Activated T-helper 9 cell treated with anti-CD3 and anti-CD28 coated beads, Interleukin-2, amount 50 U/mL, for 16 hours (primary cell): Measurements from ENCODE around the gene CCDC63.
"Not testable (repeated sequence)": the region's sequence is repeated elsewhere in the genome, so short reads cannot be mapped to it uniquely, and the experiment has no call there.

Source experiments
- DNase-seq: peaks from one replicate; pipeline ENCODE4 v3.0.0-alpha.2; 2020; ENCODE audit warnings: low read depth

The CCDC63 gene

DNA sequence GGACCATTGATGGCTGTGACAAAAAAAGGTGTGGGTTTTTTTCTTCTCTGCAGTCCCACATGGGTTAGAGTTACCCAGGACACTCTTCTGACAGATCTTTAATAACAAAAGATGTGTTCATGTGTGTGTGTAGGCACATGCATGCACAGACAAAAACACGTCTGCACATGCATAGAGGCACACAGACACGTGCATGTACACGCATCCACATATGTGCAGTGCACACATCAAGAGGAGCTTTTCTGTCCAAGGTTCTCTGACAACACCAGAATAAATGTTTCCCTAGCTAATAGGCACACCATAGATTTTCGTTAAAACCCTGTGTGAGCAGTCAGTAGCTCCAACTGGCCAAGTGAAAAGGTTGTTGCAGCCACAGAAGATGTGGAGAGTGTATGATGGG lies 76.4 kb downstream of the CCDC63 start:
- DNase-seq, result no peak

DNA sequence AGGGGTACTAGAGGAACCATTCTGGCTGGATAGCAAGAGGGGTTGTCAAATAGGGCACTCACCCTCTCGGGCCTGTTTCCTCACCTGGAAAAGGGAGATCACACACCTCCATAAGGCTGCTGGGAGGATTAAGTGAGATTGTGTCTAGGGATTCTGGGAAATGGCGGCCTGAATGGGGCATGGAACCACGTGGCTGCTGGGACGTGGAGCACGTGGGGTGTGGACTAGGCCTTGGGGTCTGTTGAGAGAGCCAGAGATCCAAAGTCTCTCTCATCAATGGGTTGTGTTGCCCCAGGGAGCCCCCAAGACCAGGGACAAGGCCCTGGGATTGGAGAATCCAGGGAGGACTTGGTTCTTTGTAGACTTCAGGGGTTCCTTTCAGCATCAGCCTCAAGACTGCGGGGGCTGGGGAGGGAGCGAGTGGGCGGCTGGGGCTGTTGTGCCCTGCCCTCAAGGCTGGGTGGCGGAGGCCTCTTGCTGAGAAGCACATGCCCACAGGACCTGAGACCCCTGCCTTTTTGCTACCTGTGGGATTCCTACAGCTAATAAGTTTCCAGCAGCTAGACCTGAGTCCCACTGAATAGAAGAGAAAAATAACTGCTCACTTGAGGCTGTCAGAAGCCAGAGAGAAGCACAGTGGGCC lies 77.0 kb downstream of the CCDC63 start:
- DNase-seq, result no peak

DNA sequence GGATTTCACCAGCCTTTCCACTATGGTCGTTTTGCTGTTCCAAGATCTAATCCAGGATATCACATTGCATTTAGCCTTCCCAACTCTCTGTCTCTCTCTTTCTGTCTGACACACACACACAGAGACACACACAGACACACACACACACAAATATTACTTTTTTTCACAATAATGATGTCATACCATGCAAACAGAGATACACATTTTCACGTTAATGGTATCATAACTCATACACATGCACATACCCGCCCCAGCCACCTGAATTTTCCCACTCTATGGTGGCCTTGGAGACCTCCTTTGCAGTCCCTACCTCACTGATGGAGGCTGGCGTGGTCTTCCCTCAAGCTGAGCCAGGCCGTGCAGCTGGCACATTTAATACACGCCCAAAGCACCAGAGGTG lies 80.8 kb downstream of the CCDC63 start:
- DNase-seq, result no peak

DNA sequence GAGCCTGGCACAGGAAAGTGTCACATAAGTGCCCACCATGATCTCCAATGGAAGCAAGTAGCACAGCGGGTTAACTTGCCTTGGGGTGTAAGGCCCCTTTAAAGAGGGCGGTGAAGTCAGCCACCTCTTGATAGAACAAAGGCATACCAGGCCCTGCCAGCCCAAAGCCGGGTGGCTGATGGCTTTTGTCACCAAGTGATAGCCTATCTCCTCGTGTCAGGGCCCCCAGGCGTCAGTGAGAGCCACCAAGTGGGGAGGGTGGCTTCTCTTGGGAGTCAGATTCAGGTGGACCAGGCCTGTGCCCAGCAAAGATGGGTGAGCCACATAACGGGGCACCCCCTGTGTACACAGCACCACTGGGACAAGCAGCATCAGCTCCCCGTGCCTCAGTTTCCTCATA lies 81.9 kb downstream of the CCDC63 start:
- no peak for DNase-seq

DNA sequence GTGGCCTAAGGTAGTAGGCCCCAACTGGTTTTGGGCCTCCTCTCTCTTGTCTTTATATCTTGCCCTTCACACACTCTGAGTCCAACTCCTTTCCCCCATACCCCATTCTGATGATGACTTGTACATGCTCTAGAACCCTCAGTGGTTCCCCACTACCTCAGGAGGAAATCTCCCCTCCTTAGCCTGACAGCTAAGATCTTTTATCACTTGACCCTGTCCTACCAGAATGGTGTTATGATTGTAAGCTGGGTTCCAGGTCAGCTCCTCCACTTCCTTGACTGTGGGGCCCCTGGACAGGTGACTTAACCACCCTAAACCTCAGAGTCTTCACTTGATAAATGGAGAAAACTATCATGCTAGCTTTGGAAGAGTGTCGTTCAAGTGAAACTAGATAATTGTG lies 83.0 kb downstream of the CCDC63 start:
- no peak for DNase-seq

DNA sequence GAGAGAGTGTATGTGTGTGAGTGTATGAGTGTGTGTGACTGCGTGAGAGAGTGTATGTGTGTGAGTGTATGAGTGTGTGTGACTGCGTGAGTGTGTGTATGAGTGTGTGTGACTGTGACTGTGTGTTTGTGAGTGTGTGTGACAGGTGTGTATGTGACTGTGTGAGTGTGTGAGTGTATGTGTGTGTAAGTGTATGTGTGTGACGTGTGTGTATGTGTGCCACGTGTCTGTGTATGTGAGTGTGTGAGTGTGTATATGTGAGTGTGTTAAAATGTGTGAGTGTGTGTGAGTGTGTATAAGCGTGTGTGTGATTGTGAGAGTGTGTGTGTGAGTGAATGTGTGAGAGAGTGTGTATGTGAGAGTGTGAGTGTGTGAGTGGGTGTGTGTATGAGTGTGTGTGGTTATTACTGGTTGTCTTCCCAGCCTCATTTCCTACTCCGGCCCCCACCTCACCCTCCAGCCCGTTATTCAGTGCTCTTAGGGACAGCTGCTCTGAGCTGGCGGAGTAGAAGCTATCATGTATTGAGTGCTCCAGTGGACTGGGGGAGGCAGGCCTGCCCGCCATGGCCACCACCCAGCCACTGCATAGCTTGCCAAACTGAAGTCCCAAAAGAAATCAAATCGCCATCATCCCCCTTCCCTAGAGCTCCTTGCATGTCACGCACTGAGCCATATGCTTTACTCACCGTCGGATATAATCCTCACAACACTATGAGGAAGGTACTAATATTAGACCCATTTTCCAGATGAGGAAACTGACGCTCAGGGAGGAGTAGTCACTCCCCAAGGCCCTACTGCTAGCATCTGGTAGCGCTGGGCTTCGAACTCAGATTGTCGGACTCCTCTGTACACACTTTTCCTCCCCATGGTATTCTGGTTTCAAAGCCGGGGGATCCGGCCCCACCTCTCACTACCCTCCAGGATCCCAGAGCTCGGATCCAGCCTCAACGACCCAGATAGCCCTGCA lies 83.8 kb downstream of the CCDC63 start:
- DNase-seq, result no peak

DNA sequence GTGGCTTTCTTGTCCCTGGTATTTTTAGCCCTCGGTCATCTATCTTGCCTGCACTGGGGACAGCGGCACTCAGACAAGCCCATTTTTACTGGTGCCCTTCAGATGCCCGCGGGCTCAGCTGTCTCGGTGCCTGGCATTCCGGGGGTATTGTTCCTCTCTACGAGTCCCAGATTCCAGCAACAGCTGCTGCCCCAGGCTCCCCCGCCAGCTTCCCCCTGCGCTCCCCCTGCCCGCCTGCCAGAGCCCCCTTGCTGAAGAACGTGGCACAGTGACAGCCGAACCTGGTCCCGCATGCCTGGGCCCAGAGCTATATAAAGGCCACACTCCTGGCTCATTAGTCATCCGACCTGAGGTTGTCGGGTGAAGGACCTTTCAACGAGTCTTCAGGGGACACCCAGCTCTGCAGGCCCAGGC lies 84.5 kb downstream of the CCDC63 start:
- no peak for DNase-seq

DNA sequence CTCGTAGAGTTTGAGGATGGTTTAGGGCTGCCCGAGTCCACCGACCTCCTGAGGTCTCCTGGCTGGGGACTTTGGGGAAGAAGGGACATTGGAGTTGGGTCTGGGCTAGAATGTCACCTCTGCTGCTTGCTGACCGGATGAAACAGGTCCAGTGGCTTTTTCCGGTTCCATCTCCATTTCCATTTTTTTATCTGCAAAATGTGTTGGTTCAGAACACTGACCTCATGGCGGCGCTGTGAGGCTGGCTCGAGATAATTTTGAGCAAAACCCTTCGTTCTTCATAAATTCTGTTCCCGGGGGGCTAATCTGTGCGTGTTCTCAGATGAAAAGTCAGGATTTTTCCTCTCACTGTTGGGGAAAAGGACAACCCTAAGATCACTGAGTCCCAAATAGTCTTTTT lies 85.3 kb downstream of the CCDC63 start:
- no peak for DNase-seq

DNA sequence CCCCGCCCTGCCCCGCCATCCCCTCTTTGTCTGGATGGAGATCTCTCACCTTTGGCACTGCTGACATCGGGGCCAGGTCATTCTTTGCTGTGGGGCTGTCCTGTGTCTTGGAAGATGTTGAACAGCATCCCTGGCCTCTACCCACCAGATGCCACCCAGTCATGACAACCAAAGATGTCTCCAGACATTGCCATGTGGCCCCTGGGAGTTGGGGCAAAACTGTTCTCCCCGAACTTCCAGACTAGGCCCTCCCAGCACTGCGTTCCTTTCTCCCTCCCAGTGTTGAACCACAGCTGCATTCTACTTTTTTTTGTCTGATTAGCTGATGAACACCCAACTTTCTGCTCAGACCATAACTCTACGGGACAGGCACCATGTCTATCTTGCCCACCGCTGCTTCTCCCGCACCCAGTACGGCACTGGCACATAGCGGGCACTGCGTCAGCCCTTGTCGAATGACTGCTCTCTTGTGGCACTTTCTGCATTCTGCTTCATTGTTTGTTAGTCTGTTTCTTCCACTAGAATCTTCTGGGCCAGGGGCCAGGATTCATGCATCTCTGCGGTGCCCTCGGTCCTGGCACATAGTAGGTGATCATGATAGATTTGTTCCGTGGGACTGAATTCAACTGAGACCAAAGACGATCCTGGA lies 86.7 kb downstream of the CCDC63 start:
- DNase-seq, result no peak

DNA sequence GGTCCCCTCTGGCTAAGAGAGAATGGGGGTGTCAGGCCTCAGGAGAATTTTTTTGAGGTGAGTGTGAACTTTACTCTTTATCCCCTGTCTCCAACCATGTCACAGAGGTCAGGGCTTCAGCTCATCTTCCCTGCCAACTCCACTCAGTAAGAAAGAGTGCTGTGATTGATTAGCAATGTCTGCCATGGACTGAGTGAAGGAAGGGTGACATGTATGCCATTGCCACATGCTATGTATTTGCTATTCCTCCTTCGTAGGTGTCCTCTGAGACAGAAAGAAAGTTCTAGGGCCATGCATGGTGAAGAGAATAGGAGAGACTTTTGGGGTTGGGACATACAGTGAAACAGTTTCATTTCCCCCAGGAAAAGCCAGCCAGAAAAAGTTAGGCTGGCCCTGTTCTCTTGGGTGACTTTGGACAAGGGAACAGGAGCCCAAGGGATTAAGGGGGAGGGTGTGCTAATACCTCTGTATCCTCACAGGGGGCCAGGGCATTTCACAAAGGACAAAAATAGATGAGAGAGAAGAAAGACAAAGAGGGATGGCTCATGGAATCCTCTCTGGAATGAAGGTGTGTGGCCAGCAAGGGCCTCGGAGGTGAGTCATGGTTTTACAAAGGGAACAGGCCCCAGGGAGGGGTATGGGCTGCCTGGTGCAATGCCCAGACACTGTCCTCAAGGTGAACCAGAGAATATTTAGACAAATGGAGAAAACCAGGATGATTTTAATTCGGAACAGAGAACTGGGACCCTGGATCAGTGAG lies 87.5 kb downstream of the CCDC63 start:
- no peak for DNase-seq

DNA sequence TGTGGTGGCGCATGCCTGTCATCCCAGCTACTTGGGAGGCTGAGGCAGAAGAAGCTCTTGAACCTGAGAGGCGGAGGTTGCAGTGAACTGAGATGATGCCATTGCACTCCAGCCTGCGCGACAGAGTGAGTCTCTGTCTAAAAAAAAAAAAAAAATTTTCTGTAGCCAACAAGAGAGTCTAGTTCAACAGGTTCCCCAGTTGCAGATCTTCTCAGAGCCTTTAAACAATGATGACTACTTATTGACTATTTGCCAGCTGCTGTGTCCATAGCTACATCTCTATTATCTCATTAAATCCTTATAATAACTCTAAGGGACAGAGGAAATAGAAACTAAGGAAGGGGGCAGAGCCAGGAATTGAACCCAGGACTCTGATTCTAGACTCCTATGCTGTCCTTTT lies 88.8 kb downstream of the CCDC63 start:
- DNase-seq, result no peak

DNA sequence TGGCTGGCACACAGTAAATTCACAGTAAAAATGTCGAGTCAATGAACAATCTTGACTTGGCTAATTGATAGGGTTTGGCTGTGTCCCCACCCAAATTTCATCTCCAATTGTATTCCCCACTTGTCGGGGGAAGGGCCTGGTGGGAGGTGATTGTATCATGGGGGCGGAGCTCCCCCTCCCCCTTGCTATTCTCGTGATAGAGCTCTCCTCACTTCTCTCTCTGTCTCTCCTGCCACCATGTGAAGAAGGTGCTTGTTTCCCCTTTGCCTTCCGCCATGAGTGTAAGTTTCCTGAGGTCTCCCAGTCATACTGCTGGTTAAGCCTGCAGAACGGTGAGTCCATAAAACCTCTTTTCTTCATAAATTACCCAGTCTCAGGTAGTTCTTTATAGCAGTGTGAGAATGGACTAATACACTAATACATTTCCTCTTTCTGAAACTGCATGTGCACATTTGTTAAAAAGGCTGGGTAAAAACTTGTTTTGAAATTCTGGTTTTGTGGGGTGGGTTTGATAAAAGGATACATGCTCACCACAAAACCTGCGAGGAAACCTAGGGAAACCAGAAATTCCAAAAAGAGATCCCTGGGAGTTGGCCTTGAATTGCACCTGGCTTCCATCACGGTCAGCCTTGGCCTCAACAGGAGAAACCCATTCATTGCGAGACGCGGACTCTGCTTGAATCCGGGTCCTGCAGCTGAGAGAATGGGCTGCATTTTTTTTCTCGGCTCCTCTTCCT lies 89.7 kb downstream of the CCDC63 start:
- DNase-seq, result no peak

DNA sequence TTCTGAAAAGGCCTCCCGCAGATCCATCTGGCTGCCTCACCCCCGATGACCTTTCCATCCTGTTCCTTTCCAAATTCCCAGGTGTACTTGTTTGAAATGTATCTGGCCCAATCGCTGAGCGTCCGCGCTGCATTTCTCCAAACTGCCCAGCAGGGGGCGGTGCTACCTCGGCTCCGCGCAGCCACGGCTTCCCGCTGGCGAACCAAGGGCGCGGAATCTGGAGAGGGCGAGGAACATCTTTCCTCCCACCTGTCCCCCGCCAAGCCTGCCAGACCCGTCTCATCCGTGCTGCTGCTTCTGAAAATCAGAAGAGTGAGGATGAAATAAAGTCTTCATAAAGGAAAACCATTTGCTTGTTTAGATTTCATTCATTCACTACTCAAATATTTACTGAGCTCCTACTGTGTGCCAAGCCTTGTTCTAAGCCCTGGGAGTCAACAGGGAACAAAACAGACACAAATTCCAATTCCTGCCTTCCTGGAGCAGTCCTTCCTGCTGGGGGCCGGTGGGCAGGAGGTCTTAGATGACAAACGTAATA lies 90.4 kb downstream of the CCDC63 start:
- DNase-seq, result peak; percentile 43

DNA sequence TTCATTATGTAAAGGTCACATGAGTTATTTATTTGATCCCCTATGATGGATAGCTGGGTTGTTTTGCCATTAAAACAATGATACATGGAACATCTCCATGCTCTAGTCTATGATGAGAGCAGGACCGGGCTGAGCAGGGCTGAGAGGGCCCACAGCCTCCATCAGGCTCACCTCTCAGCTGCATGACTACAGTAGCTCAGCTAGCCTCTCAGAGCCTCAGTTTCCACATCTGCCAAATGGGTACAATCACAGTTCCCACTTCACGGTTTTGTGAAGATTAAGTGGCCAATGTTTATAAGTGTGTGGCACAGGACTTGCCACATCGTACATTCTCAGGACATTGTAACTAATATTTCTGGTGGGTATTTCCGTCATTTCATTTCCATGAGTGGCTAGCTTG lies 93.5 kb downstream of the CCDC63 start:
- no peak for DNase-seq

DNA sequence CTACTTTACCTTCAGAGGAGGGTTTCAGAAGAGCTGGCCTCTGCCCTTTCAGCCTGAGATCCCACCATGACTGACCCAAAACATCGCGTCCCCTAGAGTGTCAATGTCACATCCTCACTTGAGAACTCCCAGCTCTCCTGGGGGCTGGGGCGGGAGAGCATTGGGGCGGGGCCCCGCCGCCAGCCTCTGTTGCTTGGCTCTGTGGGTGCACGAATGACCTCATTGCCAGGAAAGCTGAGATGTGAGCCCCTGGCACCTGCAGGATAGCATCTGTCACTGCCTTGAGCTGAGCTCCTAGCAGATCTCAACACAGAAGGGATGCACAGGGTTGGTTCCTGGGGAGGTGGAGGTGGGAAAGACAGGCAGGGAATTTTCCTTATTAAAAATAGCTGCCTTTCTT lies 94.1 kb downstream of the CCDC63 start:
- no peak for DNase-seq

DNA sequence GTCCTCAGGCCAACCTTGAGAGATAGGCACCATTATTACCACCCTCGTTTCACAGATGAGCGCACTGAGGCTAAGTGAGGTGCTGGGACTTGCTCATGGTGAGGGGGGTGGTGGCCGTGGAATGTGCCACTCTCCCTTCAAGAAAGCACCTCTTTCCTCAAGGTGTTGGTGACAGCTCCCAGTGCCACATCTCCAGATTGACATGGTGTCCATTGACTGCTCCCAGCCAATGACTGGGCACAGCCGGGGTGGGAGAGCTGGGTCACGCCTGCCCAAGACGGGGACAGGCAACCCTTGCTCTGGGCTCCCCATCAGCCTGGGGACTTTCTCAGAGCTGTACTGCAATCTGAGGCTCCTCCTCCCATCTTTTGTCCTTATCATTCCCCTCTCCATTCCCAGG lies 94.6 kb downstream of the CCDC63 start:
- no peak for DNase-seq

DNA sequence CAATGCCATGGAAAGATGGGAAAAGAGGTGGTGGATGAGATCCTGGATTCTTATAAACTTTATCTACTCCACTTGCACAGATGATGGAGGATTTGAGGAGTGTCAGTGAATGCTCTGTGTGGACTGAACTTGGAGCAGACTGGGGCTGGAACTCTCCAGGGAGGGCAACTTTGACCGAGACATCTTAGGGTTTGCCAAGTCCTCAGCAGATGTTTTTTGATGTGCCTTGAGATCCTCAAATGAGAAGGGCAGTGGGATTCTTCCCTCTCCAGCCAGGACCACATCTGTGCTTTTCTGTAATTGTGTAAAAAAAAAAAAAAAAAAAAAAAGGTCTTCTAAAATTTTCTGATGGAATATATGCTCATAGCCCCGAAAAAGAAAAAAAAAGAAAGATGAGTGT lies 96.6 kb downstream of the CCDC63 start:
- no peak for DNase-seq

DNA sequence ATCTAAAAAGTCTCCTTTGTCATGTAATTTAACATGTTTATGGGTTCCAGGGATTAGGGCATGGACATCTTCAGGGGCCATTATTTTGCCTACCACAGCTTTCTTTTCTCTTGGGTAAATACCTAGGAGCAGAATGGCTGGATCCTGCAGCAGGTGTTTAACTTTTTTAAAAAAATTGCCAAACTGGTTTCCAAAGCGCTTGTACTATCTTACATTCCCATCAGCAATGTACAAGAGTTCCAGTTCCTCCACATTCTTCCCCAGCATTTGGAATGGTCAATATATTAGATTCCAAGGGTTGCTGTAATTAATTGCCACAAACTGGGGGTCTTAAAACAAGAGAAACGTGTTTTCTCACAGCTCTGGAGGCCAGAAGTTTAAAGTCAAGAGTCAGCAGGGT lies 101.3 kb downstream of the CCDC63 start:
- no peak for DNase-seq

DNA sequence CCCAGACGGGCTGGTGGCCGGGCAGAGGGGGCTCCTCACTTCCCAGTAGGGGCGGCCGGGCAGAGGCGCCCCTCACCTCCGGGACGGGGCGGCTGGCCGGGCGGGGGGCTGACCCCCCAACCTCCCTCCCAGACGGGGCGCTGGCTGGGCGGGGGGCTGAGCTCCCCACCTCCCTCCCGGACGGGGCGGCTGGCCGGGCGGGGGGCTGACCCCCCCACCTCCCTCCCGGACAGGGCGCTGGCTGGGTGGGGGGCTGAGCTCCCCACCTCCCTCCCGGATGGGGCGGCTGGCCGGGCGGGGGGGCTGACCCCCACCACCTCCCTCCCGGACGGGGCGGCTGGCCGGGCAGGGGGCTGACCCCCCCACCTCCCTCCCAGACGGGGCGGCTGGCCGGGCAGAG lies 103.7 kb downstream of the CCDC63 start:
- not testable (repeated sequence) for DNase-seq

DNA sequence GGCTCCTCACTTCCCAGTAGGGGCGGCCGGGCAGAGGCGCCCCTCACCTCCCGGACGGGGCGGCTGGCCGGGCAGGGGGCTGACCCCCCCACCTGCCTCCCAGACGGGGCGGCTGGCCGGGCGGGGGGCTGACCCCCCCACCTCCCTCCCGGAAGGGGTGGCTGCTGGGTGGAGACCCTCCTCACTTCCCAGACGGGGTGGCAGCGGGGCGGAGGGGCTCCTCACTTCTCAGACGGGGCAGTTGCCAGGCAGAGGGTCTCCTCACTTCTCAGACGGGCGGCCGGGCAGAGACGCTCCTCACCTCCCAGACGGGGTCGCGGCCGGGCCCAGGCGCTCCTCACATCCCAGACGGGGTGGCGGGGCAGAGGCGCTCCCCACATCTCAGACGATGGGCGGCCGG lies 104.1 kb downstream of the CCDC63 start:
- not testable (repeated sequence) for DNase-seq
